HepG2 (cell line): ENCODE measurements around the gene UQCRHL.

Experiments used
- HOXA7 ChIP-seq: sonication (generic); formaldehyde crosslinking; IDR thresholded peaks from 2 replicates; pipeline ENCODE4 v1.8.1; 2022; ENCODE audit warnings: mild to moderate bottlenecking, missing genetic modification reagents, moderate library complexity
- NR2C2 ChIP-seq: sonication (generic); formaldehyde crosslinking; IDR thresholded peaks from 2 replicates; pipeline ENCODE4 v1.4.0; 2020; ENCODE audit warnings: missing genetic modification reagents, mild to moderate bottlenecking, moderate library complexity, borderline replicate concordance
- ZNF331 ChIP-seq: sonication (generic); formaldehyde crosslinking; IDR thresholded peaks from 2 replicates; pipeline ENCODE4 v1.4.0; 2020; ENCODE audit warnings: missing genetic modification reagents
- ZNF354B ChIP-seq: sonication (generic); formaldehyde crosslinking; IDR thresholded peaks from 2 replicates; pipeline ENCODE4 v1.8.0; 2022; ENCODE audit warnings: mild to moderate bottlenecking, missing genetic modification reagents
- TF ChIP-seq, protein P1 (sequence below): sonication (generic); formaldehyde crosslinking; IDR thresholded peaks from 2 replicates; pipeline ENCODE4 v1.5.0; 2020; ENCODE audit warnings: mild to moderate bottlenecking, missing genetic modification reagents, moderate library complexity

DNA sequence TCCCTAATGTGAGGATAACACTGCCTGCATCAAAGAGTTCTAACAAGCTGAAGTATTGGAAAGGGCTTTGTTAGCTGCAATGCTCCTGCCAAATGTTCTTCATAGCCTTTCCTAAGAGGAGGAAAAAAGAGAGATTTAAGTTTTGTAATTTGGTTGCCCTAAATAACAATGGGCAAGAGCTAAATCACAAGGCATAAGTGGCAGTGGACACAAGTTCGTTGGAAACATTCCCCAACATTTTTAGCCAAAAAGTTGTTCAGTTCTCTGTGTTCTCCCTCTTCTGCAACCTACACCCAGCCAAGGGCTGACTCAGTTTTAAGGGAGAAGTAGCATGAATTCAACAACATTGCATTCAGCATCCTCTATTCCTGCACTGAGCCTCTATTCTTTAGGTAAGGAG, 2.6 kb upstream of the UQCRHL start:
- no peak for TF ChIP-seq HOXA7 (CRISPR knock-in tag)
- no peak for TF ChIP-seq ZNF331
- no peak for TF ChIP-seq ZNF354B
- TF ChIP-seq, protein P1, sequence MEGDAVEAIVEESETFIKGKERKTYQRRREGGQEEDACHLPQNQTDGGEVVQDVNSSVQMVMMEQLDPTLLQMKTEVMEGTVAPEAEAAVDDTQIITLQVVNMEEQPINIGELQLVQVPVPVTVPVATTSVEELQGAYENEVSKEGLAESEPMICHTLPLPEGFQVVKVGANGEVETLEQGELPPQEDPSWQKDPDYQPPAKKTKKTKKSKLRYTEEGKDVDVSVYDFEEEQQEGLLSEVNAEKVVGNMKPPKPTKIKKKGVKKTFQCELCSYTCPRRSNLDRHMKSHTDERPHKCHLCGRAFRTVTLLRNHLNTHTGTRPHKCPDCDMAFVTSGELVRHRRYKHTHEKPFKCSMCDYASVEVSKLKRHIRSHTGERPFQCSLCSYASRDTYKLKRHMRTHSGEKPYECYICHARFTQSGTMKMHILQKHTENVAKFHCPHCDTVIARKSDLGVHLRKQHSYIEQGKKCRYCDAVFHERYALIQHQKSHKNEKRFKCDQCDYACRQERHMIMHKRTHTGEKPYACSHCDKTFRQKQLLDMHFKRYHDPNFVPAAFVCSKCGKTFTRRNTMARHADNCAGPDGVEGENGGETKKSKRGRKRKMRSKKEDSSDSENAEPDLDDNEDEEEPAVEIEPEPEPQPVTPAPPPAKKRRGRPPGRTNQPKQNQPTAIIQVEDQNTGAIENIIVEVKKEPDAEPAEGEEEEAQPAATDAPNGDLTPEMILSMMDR (CRISPR knock-in tag): no peak
- TF ChIP-seq NR2C2: no peak
